PC-3 (cell line): ENCODE measurements around the gene RRAS2.
"Not testable (repeated sequence)": the region's sequence is repeated elsewhere in the genome, so short reads cannot be mapped to it uniquely, and the experiment has no call there.

Experiments
- EZH2 ChIP-seq: fragments of 300-600 bp; sonication (generic); IDR thresholded peaks from one replicate; pipeline ENCODE4 v1.6.1; 2017; ENCODE audit warnings: antibody characterized with exemption, mild to moderate bottlenecking, low read length; ENCODE audit not compliant: unreplicated experiment
- EZH2phosphoT487 ChIP-seq: fragments of 300-600 bp; sonication (generic); IDR thresholded peaks from 2 replicates; pipeline ENCODE4 v1.6.1; 2018; ENCODE audit warnings: mild to moderate bottlenecking, antibody characterized with exemption, low read length, borderline replicate concordance
- TF ChIP-seq, protein P1 (sequence below): fragments of 300-600 bp; sonication (generic); conservative IDR thresholded peaks from 2 replicates; pipeline ENCODE4 v1.5.1; 2017; ENCODE audit warnings: antibody characterized with exemption, low read depth, mild to moderate bottlenecking, low read length

DNA sequence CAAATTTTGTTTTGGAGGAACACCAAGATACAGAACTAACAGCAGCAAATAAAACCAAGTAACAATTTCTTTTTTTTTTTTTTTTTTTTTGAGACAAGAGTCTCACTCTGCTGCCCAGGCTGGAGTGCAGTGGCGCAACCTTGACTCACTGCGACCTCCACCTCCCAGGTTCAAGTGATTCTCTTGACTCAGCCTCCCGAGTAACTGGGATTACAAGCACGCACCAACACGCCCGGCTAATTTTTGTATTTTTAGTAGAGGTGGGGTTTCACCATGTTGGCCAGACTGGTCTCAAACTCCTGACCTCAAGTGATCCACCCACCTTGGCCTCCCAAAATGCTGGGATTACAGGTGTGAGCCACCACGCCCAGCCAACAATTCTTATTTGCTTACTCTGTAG lies 4.4 kb downstream of the RRAS2 start:
- TF ChIP-seq, protein P1, sequence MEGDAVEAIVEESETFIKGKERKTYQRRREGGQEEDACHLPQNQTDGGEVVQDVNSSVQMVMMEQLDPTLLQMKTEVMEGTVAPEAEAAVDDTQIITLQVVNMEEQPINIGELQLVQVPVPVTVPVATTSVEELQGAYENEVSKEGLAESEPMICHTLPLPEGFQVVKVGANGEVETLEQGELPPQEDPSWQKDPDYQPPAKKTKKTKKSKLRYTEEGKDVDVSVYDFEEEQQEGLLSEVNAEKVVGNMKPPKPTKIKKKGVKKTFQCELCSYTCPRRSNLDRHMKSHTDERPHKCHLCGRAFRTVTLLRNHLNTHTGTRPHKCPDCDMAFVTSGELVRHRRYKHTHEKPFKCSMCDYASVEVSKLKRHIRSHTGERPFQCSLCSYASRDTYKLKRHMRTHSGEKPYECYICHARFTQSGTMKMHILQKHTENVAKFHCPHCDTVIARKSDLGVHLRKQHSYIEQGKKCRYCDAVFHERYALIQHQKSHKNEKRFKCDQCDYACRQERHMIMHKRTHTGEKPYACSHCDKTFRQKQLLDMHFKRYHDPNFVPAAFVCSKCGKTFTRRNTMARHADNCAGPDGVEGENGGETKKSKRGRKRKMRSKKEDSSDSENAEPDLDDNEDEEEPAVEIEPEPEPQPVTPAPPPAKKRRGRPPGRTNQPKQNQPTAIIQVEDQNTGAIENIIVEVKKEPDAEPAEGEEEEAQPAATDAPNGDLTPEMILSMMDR, result not testable (repeated sequence)
- not testable (repeated sequence) for TF ChIP-seq EZH2phosphoT487, EZH2
